ENCODE results near the gene UBE2R2. TPM values are rescaled to one million over a fixed set of nuclear protein-coding genes. Genes with fewer than 3 reads are reported as not detected.
A peak's percentile ranks its signal among the peaks of the same experiment; 100 is the strongest.
"Not testable (repeated sequence)": the region's sequence is repeated elsewhere in the genome, so short reads cannot be mapped to it uniquely, and the experiment has no call there.

The UBE2R2 gene
- total and polyA plus RNA-seq, 5 experiments from 2014 or later = 13.1 to 32.1 (median 16.1) TPM

- ATAC-seq, POLR2A ChIA-PET, DNase-seq, H3K27me3 Mint-ChIP-seq, H3K27ac Mint-ChIP-seq, H3K9me3 Mint-ChIP-seq, H3K4me3 Mint-ChIP-seq: not testable (repeated sequence)
- peaks cover 0 to 26% (median 4%) of the 10 kb centered on the region in 3 donors for H3K36me3 Mint-ChIP-seq
- peaks cover 0 to 29% (median 13%) of the 10 kb centered on the region in 4 donors for H3K4me1 Mint-ChIP-seq
Measured at GRCh38 chr9:33827285-33827684, 10.3 kb downstream of the UBE2R2 start.

- peaks cover 0 to 20% (median 2%) of the 10 kb centered on the region in 3 donors for H3K36me3 Mint-ChIP-seq
- H3K4me3 Mint-ChIP-seq, H3K27me3 Mint-ChIP-seq, DNase-seq, ATAC-seq, H3K9me3 Mint-ChIP-seq: not testable (repeated sequence)
- H3K4me1 Mint-ChIP-seq = peaks cover 0 to 29% (median 12%) of the 10 kb centered on the region in 4 donors
- POLR2A ChIA-PET = interaction anchor here (0.6 to 0.7 kb wide), 3 partner anchors 38 to 831 kb away, joined by 3 to 8 read pairs (median 4); no protein-coding TSS in a partner anchor
- H3K27ac Mint-ChIP-seq = peak overlapping the region in 1 of 10 donors; percentile 64
Measured at GRCh38 chr9:33829641-33830230, 12.8 kb downstream of the UBE2R2 start.

- peak overlapping the region in 4 of 10 donors; percentile 8 to 51 (median 40) for H3K27ac Mint-ChIP-seq
- peaks cover 0 to 8% (median 3%) of the 10 kb centered on the region in 3 donors for H3K36me3 Mint-ChIP-seq
- H3K27me3 Mint-ChIP-seq = no peaks in the 10 kb centered on the region
- H3K9me3 Mint-ChIP-seq = no peaks in the 10 kb centered on the region
- H3K4me1 Mint-ChIP-seq = peaks cover 15 to 60% (median 54%) of the 10 kb centered on the region in 4 donors
- peak overlapping the region in 2 of 10 donors; percentile 15 to 34 for H3K4me3 Mint-ChIP-seq
- ATAC-seq (no peak), DNase-seq (no peak)
- POLR2A ChIA-PET = no interaction called here
Measured at GRCh38 chr9:33835625-33836260, 18.8 kb downstream of the UBE2R2 start.

- H3K9me3 Mint-ChIP-seq, ATAC-seq, H3K36me3 Mint-ChIP-seq, DNase-seq, POLR2A ChIA-PET, H3K27me3 Mint-ChIP-seq: not testable (repeated sequence)
- peaks cover 15 to 63% (median 56%) of the 10 kb centered on the region in 4 donors for H3K4me1 Mint-ChIP-seq
- peak overlapping the region in 5 of 10 donors; percentile 8 to 89 (median 52) for H3K27ac Mint-ChIP-seq
- peak overlapping the region in 2 of 10 donors; percentile 7 to 45 for H3K4me3 Mint-ChIP-seq
Measured at GRCh38 chr9:33836261-33836660, 19.3 kb downstream of the UBE2R2 start.

- POLR2A ChIA-PET = interaction anchor here (0.9 to 1.2 kb wide), 2 partner anchors 11 to 21 kb away, joined by 3 to 4 read pairs; no protein-coding TSS in a partner anchor
- Mint-ChIP-seq H3K4me1 (peaks cover 18 to 72% (median 65%) of the 10 kb centered on the region in 4 donors), H3K36me3 (peaks cover 0 to 8% (median 3%) of the 10 kb centered on the region in 3 donors), H3K27ac (peak overlapping the region in 6 of 10 donors; percentile 55 to 77 (median 69)), H3K4me3 (peak overlapping the region in 3 of 10 donors; percentile 14 to 49 (median 33)), H3K27me3 (no peaks in the 10 kb centered on the region), H3K9me3 (no peaks in the 10 kb centered on the region)
- ATAC-seq = no peak
- no peak for DNase-seq
Measured at GRCh38 chr9:33837138-33837537, 20.2 kb downstream of the UBE2R2 start.

- H3K4me3 Mint-ChIP-seq = peak overlapping the region in 1 of 10 donors; percentile 1
- H3K27ac Mint-ChIP-seq = peak overlapping the region in 7 of 10 donors; percentile 1 to 70 (median 20)
- no peaks in the 10 kb centered on the region for H3K9me3 Mint-ChIP-seq
- no peak for ATAC-seq
- DNase-seq = no peak
- H3K4me1 Mint-ChIP-seq = peaks cover 25 to 80% (median 69%) of the 10 kb centered on the region in 4 donors
- H3K36me3 Mint-ChIP-seq = peaks cover 0 to 8% (median 4%) of the 10 kb centered on the region in 3 donors
- no peaks in the 10 kb centered on the region for H3K27me3 Mint-ChIP-seq
- POLR2A ChIA-PET = no interaction called here
Measured at GRCh38 chr9:33840381-33840780, 23.4 kb downstream of the UBE2R2 start.

GRCh38 chr9:33843312-33843961 is 26.5 kb downstream of the UBE2R2 start:
- H3K9me3 Mint-ChIP-seq = no peaks in the 10 kb centered on the region
- peaks cover 21 to 76% (median 65%) of the 10 kb centered on the region in 4 donors for H3K4me1 Mint-ChIP-seq
- peaks cover 0 to 7% (median 4%) of the 10 kb centered on the region in 3 donors for H3K36me3 Mint-ChIP-seq
- H3K27ac Mint-ChIP-seq = peak overlapping the region in 8 of 10 donors; percentile 7 to 80 (median 63)
- no peak for DNase-seq
- no peaks in the 10 kb centered on the region for H3K27me3 Mint-ChIP-seq
- H3K4me3 Mint-ChIP-seq = peak overlapping the region in 3 of 10 donors; percentile 18 to 47 (median 45)
- POLR2A ChIA-PET = interaction anchor here (0.7 kb wide), 1 partner anchor 23 kb away, joined by 4 read pairs; no protein-coding TSS in a partner anchor
- no peak for ATAC-seq

GRCh38 chr9:33846231-33846630 is 29.3 kb downstream of the UBE2R2 start:
- H3K36me3 Mint-ChIP-seq = peaks cover 0 to 7% (median 3%) of the 10 kb centered on the region in 3 donors
- H3K4me1 Mint-ChIP-seq = peaks cover 18 to 70% (median 55%) of the 10 kb centered on the region in 4 donors
- H3K27ac Mint-ChIP-seq = peak overlapping the region in 4 of 10 donors; percentile 3 to 68 (median 34)
- peak overlapping the region in 1 of 10 donors; percentile 44 for H3K4me3 Mint-ChIP-seq
- DNase-seq = no peak
- no peak for ATAC-seq
- no peaks in the 10 kb centered on the region for H3K9me3 Mint-ChIP-seq
- POLR2A ChIA-PET = no interaction called here
- no peaks in the 10 kb centered on the region for H3K27me3 Mint-ChIP-seq

- H3K4me3 Mint-ChIP-seq = peak overlapping the region in 1 of 10 donors; percentile 41
- POLR2A ChIA-PET = interaction anchor here (1.2 to 1.6 kb wide), 2 partner anchors 11 to 31 kb away, joined by 4 to 11 read pairs; partner anchors contain the start of gene UBE2R2
Measured at GRCh38 chr9:33847894-33848205, 30.9 kb downstream of the UBE2R2 start.

GRCh38 chr9:33850267-33850629 is 33.3 kb downstream of the UBE2R2 start:
- Mint-ChIP-seq H3K4me3 (no peak overlapping the region), H3K4me1 (peaks cover 8 to 63% (median 43%) of the 10 kb centered on the region in 4 donors), H3K27me3 (no peaks in the 10 kb centered on the region), H3K27ac (peak overlapping the region in 9 of 10 donors; percentile 9 to 83 (median 61)), H3K9me3 (no peaks in the 10 kb centered on the region), H3K36me3 (peaks cover 0 to 15% (median 1%) of the 10 kb centered on the region in 3 donors)
- ATAC-seq = no peak
- DNase-seq = no peak
- POLR2A ChIA-PET = no interaction called here

More at GRCh38 chr9:33847894-33848205, 30.9 kb downstream of the UBE2R2 start:
- H3K36me3 Mint-ChIP-seq, ATAC-seq, H3K27me3 Mint-ChIP-seq, H3K9me3 Mint-ChIP-seq, DNase-seq: not testable (repeated sequence)
- peaks cover 10 to 66% (median 44%) of the 10 kb centered on the region in 4 donors for H3K4me1 Mint-ChIP-seq
- H3K27ac Mint-ChIP-seq = peak overlapping the region in 4 of 10 donors; percentile 25 to 78 (median 47)

- H3K4me3 Mint-ChIP-seq = no peak overlapping the region
- POLR2A ChIA-PET = no interaction called here
- H3K27me3 Mint-ChIP-seq = no peaks in the 10 kb centered on the region
- no peaks in the 10 kb centered on the region for H3K9me3 Mint-ChIP-seq
- no peak for DNase-seq
- ATAC-seq = peak in 1 of 2 donors; percentile 53
- peaks cover 0 to 16% (median 1%) of the 10 kb centered on the region in 3 donors for H3K36me3 Mint-ChIP-seq
- H3K27ac Mint-ChIP-seq = peak overlapping the region in 8 of 10 donors; percentile 7 to 65 (median 40)
- H3K4me1 Mint-ChIP-seq = peaks cover 10 to 67% (median 46%) of the 10 kb centered on the region in 4 donors
Measured at GRCh38 chr9:33850677-33851076, 33.7 kb downstream of the UBE2R2 start.

GRCh38 chr9:33851301-33851700 is 34.3 kb downstream of the UBE2R2 start:
- H3K27ac Mint-ChIP-seq = peak overlapping the region in 6 of 10 donors; percentile 12 to 61 (median 28)
- H3K4me3 Mint-ChIP-seq = no peak overlapping the region
- POLR2A ChIA-PET = interaction anchor here (0.8 kb wide), 1 partner anchor 38 kb away, joined by 5 read pairs; no protein-coding TSS in a partner anchor
- DNase-seq = no peak
- H3K9me3 Mint-ChIP-seq = no peaks in the 10 kb centered on the region
- H3K4me1 Mint-ChIP-seq = peaks cover 10 to 70% (median 45%) of the 10 kb centered on the region in 4 donors
- H3K36me3 Mint-ChIP-seq = peaks cover 0 to 16% (median 1%) of the 10 kb centered on the region in 3 donors
- ATAC-seq = no peak
- no peaks in the 10 kb centered on the region for H3K27me3 Mint-ChIP-seq
